Measurements from ENCODE around the gene THADA.

Gene THADA

GRCh38 chr2:43276266-43276941 lies 319.4 kb downstream of the THADA start:
- no peak for DNase-seq (ENCODE audit: low spot score)

DNA sequence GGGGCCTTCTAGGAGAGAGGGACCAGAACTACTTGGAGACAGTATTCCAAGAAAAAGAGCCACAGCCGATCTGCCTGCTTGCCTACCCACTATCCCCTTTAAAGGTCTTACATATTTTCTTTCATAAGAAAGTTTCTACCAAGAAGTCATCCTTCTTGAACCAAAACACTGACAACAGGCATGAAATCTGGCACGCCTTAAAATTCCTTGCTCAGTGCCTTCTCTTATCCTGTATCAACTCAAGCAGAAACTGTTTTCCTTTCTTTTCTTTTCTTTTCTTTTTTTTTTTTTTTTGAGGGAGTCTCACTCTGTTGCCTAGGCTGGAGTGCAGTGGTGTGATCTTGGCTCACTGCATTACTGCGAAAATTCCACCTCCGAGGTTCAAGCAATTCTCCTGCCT lies 321.1 kb downstream of the THADA start:
- DNase-seq (ENCODE audit: low spot score) = no peak

DNA sequence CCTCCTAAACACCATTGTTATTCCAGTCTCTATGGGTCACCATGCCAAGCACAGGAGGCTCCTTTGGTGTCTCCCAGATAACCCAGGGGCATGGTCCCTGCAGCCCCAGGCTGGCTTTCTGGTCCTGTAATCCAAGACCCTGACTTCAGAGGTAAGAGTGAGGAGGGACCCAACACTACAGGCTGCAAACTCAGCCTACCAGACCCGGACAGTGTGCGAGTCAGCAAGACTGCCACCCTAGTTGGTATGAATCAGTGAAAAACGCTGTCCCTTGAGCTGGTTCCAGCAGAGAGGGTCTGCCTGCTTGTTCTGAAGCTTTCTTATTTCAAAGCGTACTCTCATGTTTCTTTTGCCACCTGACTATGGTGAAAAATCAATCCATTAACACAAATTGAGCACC lies 321.8 kb downstream of the THADA start:
- DNase-seq (ENCODE audit: low spot score) = no peak

- no peak for DNase-seq (ENCODE audit: low spot score)
Measured at GRCh38 chr2:43273529-43273928, 322.3 kb downstream of the THADA start.

DNA sequence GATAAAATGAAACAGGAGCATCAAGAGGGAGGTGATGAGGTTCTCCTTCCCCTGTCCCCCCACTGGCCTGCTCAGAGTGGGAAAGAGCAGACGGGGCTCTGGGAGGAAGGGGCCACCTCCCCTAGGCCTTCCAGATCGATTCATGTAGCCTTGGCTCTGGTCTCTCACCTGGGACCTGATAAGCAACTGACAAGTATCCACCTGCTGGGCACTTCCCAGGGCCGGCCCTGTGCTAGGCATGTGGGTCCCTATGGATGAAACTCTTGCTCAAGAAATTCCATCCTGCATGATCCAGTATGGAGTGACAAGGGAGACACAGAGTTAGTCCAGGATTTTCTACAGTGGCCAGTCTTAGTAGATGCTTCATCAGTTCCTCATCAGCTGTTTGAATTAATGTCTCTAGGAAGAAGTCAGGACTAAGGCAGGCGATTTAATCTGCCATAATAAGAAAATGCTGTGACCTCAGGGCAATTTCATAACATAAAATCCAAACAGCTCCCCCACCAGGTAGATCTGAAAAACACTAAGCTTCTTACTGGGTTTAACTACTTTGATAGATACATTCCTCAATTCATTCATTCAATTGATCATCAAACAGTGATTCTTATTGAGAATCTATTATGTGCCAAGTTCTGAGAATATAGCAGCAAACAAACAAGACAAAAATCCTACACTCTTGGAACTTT lies 324.8 kb downstream of the THADA start:
- DNase-seq (ENCODE audit: low spot score) = no peak

- no peak for DNase-seq (ENCODE audit: low spot score)
Measured at GRCh38 chr2:43270461-43270860, 325.4 kb downstream of the THADA start.

GRCh38 chr2:43269706-43270105 lies 326.1 kb downstream of the THADA start:
- no peak for DNase-seq (ENCODE audit: low spot score)

- DNase-seq (ENCODE audit: low spot score) = peak; percentile 25
Measured at GRCh38 chr2:43269074-43269572, 326.7 kb downstream of the THADA start.

DNA sequence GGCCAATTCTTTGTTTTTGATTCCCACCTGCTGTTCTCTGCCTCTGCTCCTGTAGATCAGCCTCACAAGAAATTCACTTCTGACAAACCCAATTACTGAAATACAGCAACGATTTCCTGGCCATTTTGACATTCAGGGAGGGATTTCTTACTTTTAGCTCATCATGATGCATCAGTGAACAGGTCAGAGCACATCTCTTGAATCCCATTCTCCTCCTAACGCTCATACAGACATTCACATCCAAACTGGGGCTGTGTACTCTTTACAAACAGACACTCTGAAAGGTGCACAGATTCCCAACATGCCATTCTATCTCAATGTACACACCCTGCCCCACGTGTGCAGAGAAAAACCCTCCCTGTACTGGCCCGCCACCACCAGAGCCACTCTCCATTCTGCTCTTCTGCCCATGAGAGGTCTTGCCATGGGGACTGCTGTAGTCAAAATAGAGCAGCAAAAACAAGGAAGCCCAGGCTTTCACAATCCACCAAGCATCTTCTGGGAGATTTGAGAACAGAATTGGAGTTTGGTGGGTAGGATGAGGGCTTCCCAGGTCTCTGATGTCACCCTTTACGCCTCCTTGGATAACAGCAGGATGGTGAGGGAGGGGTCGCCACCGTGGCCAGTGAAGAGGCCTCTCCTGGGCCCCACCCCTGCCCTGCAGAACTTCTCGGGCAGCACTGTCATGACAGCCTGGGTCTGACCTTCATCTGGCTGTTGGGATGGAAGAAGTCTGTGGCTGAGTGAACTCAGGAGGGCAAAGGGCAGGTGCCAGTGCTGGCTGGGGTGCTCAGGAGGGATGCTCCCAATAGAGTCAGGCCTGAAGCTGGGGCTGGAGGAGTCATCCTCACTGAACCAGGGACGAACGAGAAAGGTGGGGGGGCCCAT lies 327.5 kb downstream of the THADA start:
- no peak for DNase-seq (ENCODE audit: low spot score)

- DNase-seq (ENCODE audit: low spot score) = no peak
Measured at GRCh38 chr2:43267381-43267780, 328.5 kb downstream of the THADA start.

- DNase-seq (ENCODE audit: low spot score) = peak; percentile 50
Measured at GRCh38 chr2:43266711-43267111, 329.1 kb downstream of the THADA start.

DNA sequence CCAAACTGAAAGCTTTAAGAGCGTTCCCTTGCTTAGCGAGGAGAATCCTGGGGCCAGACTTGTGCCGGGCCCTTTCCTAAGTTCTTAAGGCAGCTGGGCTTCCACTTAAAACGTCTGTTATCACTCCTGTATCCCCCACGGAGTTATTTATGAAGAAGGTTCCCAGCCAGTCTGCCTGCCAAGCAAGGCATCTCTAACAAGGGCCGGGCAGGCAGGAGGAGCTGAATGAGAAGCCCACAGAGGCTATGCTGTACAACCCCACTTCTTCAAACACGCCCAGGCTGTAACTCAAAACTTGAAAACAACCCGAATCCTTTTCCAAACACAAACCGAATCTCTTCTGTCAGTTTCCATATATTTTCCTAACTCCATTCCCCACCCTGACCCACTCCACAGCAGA lies 330.4 kb downstream of the THADA start:
- DNase-seq (ENCODE audit: low spot score) = no peak

DNA sequence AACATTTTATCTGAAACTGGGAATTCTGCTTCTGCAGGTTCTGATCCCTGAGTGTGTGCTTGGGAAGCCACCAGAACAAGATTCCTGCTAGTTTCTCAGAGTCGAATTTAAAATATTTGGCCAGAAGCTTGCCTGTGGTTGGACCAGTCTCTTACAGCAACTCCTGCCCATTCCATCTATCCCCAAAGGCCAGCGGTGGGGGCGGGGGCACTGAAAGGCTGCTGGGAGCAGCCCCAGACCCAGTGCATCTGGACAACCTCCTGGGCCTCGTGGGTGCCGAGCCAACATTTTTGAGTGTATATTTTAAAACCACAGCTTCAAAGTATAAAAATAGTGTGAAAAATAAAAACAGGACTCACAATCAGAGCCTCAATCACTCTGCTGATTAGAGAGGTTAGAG lies 330.8 kb downstream of the THADA start:
- DNase-seq (ENCODE audit: low spot score) = no peak

DNA sequence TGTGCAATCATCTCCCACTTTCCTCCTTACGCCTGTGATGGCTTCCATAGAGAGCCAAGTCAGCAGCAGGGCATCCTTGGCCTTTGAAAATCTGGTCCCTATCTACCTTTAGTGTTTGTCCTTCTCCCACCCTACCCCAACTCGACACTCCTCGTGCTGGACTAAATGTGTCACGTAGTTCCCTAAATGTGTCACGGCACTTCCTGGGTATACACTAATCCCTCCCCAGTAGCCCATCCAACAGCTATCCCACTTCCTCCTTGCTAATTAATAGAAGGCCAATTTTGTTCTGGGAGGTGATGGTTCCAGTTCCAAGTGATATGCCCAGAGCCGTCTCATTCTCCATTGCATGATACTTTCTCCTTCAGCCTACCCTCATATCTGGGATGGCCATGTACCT lies 332.9 kb downstream of the THADA start:
- no peak for DNase-seq (ENCODE audit: low spot score)

DNA sequence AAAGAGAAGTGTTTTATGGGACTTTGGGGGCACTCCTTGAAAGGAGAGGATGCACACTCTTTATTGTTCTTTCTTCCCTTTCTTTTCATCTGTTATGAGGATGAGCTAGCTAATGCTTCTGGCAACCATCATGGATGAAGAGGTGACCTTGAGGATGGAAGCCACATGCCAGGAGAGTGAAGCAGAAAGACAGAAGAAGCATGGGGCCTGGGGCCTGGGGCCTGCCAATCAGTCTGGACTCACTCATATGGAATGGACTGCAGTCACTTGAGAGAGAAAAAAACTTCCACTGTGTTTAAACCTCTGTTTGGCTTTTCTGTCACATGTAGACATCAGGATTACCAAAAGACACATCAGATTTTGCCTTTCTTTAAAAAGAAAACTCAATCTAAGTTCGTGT lies 333.6 kb downstream of the THADA start:
- DNase-seq (ENCODE audit: low spot score) = no peak

DNA sequence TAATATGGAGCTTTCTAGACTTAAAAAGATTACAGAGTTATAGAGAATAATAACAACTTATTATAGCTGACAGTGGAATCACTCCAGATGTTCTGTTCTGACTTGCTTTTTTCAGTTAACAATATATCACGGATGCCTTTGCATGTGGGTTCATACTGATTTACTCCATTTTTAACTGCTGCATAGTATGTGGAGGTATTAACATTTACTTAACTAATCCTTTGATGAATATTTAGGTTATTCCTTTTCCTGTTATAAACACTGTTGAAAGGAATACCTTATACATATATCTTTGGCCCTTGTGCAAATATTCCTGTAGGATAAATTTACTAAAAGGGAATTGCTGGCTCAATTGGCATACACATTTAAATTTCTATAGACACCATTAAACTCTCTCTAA lies 336.3 kb downstream of the THADA start:
- DNase-seq (ENCODE audit: low spot score) = no peak

DNA sequence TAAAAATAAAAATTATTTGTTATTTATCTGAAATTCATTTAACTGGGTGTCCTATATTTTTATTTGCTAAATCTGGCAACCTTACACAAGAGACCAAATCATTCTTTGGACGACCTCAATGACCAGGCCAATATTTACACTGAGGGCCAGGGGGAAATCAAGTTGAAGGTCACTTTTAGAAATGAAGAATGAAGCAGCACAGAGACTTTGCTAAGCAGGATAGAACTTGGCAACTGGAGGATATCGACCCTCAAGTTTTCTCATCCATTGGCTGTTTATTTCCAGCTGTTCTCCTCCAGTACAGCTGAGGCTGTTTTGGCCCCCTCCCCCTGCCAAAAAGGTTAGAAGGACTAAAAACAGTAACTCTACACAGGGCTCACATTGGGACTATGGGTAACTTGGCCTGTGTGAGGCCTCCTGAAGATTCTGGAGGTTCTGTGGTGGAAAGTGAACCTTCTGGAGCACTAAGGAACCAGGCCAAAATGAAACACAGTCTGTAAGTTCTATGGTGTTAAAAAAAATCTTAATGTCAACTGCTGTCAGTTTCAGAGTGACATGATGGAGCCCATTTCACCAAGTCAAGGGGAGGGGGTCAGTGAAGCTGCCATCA lies 337.2 kb downstream of the THADA start:
- no peak for DNase-seq (ENCODE audit: low spot score)

DNA sequence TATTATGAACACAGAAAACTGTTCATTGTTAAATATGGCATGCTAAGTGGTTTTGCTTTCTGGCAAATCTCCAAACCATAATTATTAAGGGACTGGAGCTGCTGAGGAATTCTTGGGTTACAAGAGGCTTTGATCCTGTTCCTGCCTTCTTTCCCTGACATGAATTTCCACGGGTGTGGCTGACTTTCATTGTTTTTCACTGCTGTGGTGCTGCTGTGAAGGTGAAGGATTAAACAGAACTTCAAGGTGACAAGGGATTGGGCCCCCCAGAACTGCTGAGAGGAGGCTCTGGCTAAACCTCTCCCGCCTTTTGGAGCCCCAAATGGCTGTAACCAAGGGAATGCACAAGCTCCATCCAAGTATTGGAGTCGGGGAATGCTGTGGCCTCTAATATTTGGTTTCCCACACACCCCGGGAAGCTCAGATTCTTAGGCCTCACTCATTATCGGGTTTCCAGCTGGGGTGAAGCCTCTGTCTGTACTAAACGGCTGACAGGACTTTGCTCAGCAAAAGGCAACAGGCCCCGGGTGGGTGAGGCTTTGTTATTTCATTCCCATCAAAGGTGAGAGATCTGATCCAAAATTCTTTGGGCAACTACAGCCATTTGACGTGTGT lies 340.4 kb downstream of the THADA start:
- DNase-seq (ENCODE audit: low spot score) = no peak

DNA sequence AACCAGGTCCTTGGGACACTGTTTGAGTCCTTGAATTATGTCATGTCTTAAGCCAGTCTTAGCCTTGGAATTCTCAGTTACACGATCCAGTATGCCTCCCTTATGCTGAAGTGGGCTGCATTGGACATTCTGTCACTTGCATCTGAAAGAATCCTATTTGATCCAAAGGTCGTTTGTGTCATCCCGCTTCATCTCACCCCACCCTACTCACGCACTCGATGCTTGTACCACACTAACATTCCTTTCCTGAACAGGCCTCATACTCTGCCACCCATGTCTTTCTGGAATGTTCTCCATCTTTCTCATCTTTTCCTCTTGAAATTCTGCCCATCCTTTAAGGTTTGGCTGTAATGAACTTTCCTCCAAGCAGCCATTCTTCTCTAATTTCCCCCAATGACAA lies 341.5 kb downstream of the THADA start:
- DNase-seq (ENCODE audit: low spot score) = no peak

DNA sequence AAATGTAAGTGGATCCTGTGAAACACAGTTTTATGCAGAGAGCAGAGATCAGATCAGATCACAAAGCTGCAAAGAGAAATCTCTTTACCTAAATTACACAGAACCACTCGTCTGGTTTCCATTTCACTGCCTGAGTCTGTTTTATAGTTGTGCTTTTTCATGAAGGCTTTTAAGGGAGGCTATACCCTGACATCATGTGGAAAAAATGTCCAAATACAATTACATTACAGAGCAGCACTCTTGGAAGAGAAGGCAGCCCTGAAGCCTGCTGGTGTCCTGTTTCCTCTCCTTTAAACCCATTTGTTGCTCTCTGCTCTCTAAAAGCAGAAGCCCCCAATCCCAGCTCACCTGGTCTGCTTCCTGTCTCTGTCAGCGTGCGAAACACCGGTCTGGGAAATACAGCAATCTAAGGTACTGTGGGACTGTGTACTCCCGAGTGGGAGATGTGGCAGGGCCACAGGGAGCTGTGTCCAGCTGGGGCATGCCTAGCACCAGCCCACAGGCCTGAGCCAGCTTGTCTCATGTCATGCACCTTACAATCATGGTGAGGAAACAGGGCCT lies 344.6 kb downstream of the THADA start:
- no peak for DNase-seq (ENCODE audit: low spot score)

DNA sequence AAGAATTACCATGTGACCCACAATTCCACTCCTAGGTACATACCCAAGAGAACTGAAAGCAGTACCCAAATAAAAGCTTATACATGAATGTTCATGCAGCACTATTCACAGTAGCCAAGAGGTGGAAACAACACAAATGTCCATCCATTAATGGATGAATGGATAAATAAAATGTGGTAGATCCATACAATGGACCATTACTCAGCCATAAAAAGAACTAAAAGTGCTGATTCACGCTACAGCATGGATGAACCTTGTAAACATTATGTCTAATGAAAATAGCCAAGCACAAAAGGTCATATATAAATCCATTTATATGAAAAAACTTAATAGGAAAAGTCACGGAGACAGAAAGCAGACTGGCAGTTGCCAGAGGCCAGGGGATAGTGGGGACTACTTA lies 345.8 kb downstream of the THADA start:
- no peak for DNase-seq (ENCODE audit: low spot score)

GRCh38 chr2:43248621-43249020 lies 347.2 kb downstream of the THADA start:
- DNase-seq (ENCODE audit: low spot score) = no peak
